ENCODE data around the gene DEGS1. TPM values are rescaled to one million over a fixed set of nuclear protein-coding genes. Genes with fewer than 3 reads are reported as not detected.

The DEGS1 gene
- total RNA-seq, 1 donor from 2014 or later: 88.1 TPM

- peaks cover 7% of the 10 kb centered on the region for H3K36me3 Mint-ChIP-seq (ENCODE audit: low read depth, unreplicated experiment)
- TF ChIP-seq CTCF (IDR thresholded peaks at IDR 0.05; ENCODE audit: unreplicated experiment): no peak
- H3K27me3 Mint-ChIP-seq (ENCODE audit: unreplicated experiment): no peaks in the 10 kb centered on the region
Measured at GRCh38 chr1:224149709-224150108, 33.3 kb upstream of the DEGS1 start.

GRCh38 chr1:224151117-224151516, 31.9 kb upstream of the DEGS1 start:
- Mint-ChIP-seq H3K27me3 (ENCODE audit: unreplicated experiment) (no peaks in the 10 kb centered on the region), H3K4me1 (ENCODE audit: unreplicated experiment) (no peaks in the 10 kb centered on the region), H3K27ac (ENCODE audit: unreplicated experiment) (no peak overlapping the region), H3K36me3 (ENCODE audit: low read depth, unreplicated experiment) (peaks cover 11% of the 10 kb centered on the region), H3K9me3 (ENCODE audit: unreplicated experiment) (no peaks in the 10 kb centered on the region), H3K4me3 (ENCODE audit: unreplicated experiment) (no peak overlapping the region)
- no peak for TF ChIP-seq CTCF (IDR thresholded peaks at IDR 0.05; ENCODE audit: unreplicated experiment)
- no peak for DNase-seq (ENCODE audit: low spot score)

More at GRCh38 chr1:224149709-224150108, 33.3 kb upstream of the DEGS1 start:
- no peak for DNase-seq (ENCODE audit: low spot score)
- Mint-ChIP-seq H3K4me3 (ENCODE audit: unreplicated experiment) (no peak overlapping the region), H3K9me3 (ENCODE audit: unreplicated experiment) (no peaks in the 10 kb centered on the region), H3K27ac (ENCODE audit: unreplicated experiment) (no peak overlapping the region), H3K4me1 (ENCODE audit: unreplicated experiment) (no peaks in the 10 kb centered on the region)

GRCh38 chr1:224157316-224157715, 25.7 kb upstream of the DEGS1 start:
- H3K27ac Mint-ChIP-seq (ENCODE audit: unreplicated experiment): no peak overlapping the region
- H3K9me3 Mint-ChIP-seq (ENCODE audit: unreplicated experiment): no peaks in the 10 kb centered on the region
- H3K4me1 Mint-ChIP-seq (ENCODE audit: unreplicated experiment): no peaks in the 10 kb centered on the region
- no peak for TF ChIP-seq CTCF (IDR thresholded peaks at IDR 0.05; ENCODE audit: unreplicated experiment)
- H3K27me3 Mint-ChIP-seq (ENCODE audit: unreplicated experiment): no peaks in the 10 kb centered on the region
- no peak for DNase-seq (ENCODE audit: low spot score)
- H3K36me3 Mint-ChIP-seq (ENCODE audit: low read depth, unreplicated experiment): peaks cover 28% of the 10 kb centered on the region
- H3K4me3 Mint-ChIP-seq (ENCODE audit: unreplicated experiment): no peak overlapping the region

GRCh38 chr1:224159541-224159940, 23.5 kb upstream of the DEGS1 start:
- no peaks in the 10 kb centered on the region for H3K27me3 Mint-ChIP-seq (ENCODE audit: unreplicated experiment)
- H3K4me3 Mint-ChIP-seq (ENCODE audit: unreplicated experiment): no peak overlapping the region
- peaks cover 4% of the 10 kb centered on the region for H3K4me1 Mint-ChIP-seq (ENCODE audit: unreplicated experiment)
- TF ChIP-seq CTCF (IDR thresholded peaks at IDR 0.05; ENCODE audit: unreplicated experiment): no peak
- no peaks in the 10 kb centered on the region for H3K9me3 Mint-ChIP-seq (ENCODE audit: unreplicated experiment)
- DNase-seq (ENCODE audit: low spot score): no peak
- peaks cover 26% of the 10 kb centered on the region for H3K36me3 Mint-ChIP-seq (ENCODE audit: low read depth, unreplicated experiment)
- no peak overlapping the region for H3K27ac Mint-ChIP-seq (ENCODE audit: unreplicated experiment)

- no peak overlapping the region for H3K27ac Mint-ChIP-seq (ENCODE audit: unreplicated experiment)
- no peak for DNase-seq (ENCODE audit: low spot score)
Measured at GRCh38 chr1:224160171-224160682, 22.8 kb upstream of the DEGS1 start.

More at GRCh38 chr1:224160171-224160682, 22.8 kb upstream of the DEGS1 start:
- Mint-ChIP-seq H3K4me3 (ENCODE audit: unreplicated experiment) (no peak overlapping the region), H3K27me3 (ENCODE audit: unreplicated experiment) (no peaks in the 10 kb centered on the region), H3K4me1 (ENCODE audit: unreplicated experiment) (peaks cover 6% of the 10 kb centered on the region), H3K9me3 (ENCODE audit: unreplicated experiment) (no peaks in the 10 kb centered on the region), H3K36me3 (ENCODE audit: low read depth, unreplicated experiment) (peaks cover 26% of the 10 kb centered on the region)
- no peak for TF ChIP-seq CTCF (IDR thresholded peaks at IDR 0.05; ENCODE audit: unreplicated experiment)
